Tibial nerve (tissue), 4 donors: Measurements from ENCODE around the gene PGD.

Experiments
- CTCF ChIP-seq, 5 experiments: fragments of 200-600 bp in 3 of 5; fragments of 450-650 bp in 2 of 5; sonication (generic) in 3 of 5; IDR thresholded peaks; one replicate each; pipeline ENCODE4 v1.5.1; 2016 to 2019; ENCODE audit warnings: antibody characterized with exemption in 5 of 5, mild to moderate bottlenecking in 3 of 5, moderate library complexity in 2 of 5
- EP300 ChIP-seq, 2 donors: sonication (generic); formaldehyde crosslinking; IDR thresholded peaks; one replicate each; pipeline ENCODE4 v1.6.1; 2017; ENCODE audit warnings: antibody characterized with exemption in 2 of 2, mild to moderate bottlenecking in 1 of 2
- POLR2A ChIP-seq, 2 donors: fragments of 450-650 bp; IDR thresholded peaks; one replicate each; pipeline ENCODE4 v1.6.1; 2017; ENCODE audit warnings: antibody characterized with exemption in 2 of 2, mild to moderate bottlenecking in 2 of 2, moderate library complexity in 2 of 2

GRCh38 chr1:10432910-10433700, 34.2 kb downstream of the PGD start:
- TF ChIP-seq CTCF (IDR thresholded peaks at IDR 0.05) (no peak), POLR2A (IDR thresholded peaks at IDR 0.05) (no peak), EP300 (IDR thresholded peaks at IDR 0.05) (no peak)
